Fibroblast of upper back skin (primary cell): Measurements from ENCODE around the gene UTP11.

Experiments used
- DNase-seq: peaks from one replicate; pipeline ENCODE4 v3.0.0-alpha.2; 2013

The UTP11 gene

DNA sequence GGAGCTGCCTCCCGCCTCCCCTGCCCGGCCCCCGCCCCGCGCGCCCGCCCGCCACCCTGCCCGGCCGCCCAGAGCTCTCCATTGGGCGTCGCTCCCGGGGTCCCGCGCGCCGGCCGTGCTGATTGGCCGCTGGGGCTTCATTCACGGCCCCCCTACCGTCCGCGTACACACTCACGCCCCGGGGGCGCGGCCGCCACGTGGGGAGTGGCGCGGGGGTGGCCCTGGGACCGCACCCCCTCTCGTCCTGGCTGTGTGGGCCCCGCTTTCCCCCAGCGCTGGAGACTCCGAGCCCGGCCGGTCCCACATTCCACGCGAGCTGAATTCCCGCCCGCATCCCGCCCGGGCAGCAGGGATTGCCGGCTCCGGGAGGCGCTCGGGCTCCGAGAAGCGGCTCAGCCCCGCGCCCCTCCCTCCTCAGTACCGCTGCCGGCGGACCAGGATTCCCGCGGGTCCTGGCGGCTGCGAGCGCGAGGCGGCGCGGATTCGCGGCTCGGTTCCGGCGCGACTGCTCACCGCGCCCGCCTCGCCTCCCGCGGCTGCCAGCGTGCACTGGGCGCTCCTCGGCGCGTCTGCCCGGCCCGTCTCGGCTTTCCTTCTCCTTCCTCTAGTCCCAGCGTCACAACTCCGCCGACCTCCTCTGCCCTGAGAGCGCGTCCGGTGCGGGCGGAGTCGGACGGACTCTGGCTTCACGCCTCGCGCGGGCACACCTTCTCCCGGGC lies 34.5 kb downstream of the UTP11 start:
- peak; percentile 80 for DNase-seq

DNA sequence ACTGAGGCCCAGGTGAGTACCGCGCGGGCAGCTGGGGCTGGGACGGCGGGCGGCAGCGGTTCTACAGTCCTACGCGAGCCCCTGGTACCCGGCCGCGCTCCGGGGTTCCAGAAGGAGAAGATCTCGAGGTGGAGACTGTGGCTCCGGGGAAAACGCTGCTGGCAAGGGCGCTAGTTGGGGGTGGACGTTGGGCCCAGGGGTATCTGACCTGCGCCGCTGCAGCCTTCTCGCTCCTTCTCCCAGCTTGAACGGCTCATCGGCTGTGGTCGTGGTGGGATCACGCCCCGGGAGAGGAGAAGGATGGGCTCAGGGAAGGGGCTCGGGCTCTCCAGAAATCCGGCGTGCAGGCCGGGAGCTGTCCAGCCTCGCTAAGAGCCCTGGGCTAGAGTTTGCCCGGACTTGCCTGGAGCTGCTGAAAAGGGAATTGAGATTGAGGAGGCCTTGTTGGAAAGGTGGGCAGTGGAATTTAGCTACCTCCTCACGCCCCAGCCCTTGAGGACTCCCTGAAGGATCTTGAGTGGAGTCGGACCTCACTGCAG lies 35.1 kb downstream of the UTP11 start:
- peak; percentile 21 for DNase-seq

DNA sequence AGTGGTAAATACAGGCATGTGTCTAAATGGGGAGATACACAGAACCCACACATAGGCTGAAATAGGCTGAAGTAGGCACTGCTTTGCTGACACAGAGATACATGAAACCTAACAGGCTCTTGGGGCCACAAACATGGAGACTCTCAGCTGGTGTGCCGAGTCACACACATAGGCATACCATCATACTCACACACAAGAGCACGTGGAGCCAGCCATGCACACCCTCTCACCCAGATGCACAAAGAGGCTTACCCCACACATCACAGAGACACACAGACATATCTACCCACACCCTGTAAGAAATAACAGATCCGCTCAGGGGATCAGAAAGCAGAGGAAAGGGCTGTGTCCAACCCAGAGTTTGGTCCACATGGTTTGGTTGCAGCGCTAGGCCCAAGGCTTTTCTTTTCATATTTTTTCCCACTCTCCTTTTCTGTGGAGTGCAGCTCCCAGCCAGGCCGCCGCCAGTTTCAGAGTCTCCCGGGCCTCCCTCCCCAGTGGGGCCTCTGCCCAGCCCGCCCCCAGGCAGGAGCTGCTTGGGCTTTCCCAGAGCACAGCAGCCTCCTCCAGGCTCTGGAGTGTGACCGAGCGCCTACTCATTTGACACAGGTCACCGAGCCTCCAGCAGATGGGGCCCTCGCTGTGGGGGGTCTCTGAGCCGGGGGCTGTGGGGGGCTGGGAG lies 38.0 kb downstream of the UTP11 start:
- no peak for DNase-seq

DNA sequence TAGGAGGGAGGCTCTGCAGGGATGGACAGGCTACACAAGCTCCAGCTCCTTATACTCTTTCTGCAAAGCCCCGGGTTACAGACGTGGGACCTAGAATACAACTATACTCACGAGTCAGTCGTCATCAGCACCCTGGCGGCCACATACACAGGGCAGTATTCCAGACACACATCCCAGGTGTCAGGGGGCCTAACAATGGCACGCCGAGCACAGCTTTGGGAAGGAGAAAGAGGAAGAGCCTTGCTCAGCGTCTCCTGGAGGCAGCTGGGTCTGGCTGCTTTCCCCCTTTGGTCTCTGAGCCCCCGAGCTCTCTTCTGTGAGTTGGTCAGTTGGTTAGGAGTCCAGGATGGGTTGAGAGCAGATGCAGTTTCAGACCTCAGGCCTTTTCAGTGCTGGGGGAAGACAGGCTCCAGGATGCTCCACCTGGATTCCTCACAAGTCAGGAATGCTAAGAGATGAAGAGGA lies 38.6 kb downstream of the UTP11 start:
- no peak for DNase-seq

DNA sequence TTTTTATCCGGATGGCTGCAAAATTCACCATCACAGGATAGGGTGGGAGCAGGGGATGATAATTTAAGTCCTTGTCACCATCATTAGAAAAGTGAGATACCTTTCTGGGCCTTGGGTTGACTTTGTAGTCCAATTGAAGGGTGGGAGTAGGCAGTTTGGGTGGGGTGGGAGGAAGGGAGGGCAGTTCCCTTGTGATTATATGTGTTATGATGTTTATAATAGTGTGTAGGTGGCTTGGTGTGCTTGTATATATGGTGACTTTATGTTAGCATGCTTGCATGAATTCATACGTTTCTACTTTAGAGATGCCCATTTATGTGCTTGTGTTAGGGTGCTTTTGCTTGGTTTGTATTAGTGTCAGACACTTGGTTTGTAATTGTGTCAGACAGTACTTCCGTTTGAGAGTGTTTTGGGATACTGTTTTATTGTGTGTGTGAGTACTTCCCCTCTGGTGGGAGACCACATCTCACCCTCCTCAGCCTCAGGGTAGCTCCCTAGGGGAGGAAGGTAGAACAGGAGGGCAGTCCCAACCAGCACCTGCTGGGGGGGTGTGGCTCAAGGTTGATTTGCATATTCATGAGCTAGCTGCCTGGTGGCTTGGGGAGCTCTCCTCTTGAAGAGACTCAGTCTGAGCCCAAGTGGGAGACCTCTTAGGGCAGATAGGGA lies 40.3 kb downstream of the UTP11 start:
- DNase-seq: no peak

DNA sequence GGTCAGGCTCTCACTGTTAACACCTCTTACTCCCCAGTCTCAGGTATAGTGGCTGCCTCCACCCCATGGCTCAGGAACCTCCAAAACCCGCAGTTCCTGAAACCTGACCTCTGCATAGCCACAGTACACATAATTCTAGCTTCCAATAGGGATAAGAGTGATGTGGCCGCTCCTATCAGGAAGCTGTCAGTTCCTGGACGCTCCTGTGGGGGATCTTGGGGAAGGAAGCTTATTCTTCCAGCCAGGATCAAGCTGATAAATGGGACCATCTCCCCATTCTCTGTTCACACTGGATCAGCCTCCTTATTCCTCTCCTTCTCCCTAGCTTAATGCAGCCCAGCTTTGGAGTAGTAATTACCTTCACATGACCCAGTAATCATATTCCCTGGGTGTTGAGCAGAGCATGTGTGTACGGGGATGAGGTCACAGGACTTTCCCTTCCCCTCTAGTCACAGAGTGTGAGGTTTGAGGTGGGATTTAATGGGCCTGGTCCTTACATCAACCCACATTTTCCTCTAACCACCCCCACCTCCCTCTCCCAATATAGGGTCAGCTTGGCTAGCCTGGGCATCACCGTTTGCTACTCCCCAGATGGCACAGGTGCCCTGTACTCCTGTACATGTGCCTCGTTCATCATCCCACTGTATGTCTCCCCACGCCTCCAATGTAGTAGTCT lies 41.0 kb downstream of the UTP11 start:
- no peak for DNase-seq

DNA sequence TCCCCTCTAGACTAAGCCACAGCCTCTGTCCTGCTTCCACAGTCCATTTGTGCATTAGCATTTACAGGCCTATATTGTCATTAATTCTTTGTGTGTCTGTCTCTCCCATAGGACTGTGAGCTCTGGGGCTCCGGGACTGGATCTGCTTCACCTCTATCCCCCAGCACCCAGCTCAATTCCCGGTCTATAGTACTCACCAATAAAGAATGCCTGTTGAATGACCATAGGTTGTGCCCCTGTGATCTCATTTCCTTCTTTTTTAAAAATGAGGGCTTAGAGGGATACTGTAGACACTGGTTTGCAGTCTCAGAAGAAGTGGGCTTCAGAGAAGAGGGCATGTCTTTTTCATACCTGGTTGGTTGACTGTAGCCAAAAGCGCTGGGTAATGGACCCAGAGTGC lies 42.9 kb downstream of the UTP11 start:
- no peak for DNase-seq

DNA sequence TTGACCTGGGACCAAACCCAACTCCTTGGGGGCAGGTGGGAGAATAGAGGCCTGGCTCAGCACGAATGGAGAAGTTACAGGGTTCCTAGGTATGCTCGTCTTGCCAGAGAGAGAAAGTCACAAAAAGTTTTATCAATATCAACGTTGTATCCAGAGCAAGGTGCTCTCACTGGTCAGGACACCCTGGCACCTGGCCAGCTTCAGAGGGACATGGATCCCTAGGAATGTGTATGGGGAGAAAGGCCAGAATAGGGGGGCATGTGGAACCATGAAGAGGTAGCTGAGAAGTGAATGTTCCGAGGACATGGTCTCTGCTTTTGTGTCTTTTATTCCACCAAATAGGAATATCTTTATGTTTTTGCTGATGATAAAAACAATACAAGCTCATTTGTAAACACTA lies 43.4 kb downstream of the UTP11 start:
- DNase-seq: no peak

DNA sequence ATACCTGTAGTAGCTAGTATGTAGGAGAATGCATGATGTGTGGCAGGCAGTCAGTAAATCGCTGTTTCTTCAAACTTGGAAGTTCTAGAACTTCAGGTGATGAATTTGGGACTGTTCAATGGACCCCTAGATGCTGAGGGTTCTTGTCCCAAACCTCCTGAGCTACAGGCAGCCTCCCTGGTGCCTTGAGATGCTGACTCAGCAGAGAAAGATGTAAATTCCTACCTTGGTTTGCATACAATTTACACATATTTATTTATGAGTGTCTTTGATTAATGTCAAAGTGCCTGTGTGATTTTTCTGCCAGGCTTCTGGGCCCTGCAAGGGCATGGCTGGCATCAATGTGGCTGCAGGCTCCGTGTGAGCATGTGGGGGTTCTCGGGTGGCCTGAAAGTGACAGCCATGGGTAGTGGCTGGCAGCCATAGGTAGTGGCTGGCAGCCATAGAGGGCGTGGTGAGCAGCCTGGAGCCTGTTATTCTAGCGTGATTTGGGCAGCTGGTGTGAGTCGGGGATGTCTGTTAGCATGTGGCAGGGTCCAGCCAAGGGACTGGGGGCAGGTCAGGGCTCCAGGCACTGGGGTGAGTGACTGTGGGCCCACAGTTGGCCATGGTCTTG lies 47.2 kb downstream of the UTP11 start:
- no peak for DNase-seq

DNA sequence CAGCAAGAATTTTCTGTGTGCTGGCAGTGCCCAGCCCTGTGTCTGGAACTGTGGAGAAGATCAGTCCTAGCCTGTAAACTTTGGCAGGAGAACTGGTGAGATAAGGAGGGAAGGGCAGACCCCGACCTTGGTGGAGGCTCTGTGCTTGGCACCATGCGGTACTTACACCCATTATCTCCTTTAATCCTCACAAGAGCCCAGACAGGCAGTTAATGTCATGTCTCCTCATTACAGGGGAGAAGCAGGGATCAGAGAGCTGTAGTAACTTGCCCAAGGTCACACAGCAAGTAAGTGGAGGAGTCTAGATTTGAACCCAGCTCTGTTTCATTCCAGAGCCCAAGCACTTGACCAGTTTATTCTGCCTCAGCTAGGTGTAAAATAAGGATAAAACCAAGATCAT lies 48.0 kb downstream of the UTP11 start:
- no peak for DNase-seq

DNA sequence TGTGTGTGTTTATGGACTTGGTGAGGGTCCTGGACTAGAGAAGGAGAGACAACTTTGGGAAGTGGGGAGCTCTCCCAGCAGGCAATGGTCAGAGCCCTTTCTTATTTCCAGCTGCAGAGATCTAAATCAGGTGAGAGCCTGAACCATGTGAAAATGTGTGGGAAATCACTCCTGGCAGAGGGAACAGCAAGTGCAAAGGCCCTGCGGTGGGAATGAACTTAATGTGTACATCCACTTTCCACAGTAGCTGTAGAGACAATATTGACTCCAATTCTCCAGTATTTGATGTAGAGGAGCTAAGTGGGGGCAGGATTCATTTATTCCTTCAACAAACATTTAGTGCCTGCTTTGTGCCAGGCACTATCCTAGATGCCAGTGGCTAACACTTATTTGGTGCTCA lies 48.8 kb downstream of the UTP11 start:
- DNase-seq: no peak

DNA sequence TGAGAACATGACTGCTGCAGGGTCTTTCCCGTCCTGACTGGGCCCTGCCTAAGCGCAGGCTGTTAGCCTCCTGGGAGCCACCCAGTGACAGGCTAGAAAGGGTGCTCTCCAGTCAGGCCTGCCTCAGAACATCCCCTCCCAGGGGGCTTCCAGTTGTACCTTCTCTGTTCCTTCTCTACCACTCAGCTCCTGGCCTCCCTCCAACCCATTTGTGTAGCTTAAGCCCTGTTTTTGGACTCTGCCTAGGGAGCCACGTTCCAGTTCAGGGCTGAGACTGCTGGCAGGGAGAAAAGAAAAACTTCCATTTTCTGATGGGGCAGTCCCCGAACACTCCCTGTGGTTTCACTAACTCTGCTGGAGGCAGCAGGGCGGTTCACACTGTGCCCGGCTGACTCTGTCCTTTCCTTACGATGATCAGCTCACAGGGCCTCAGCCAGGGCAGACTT lies 49.4 kb downstream of the UTP11 start:
- no peak for DNase-seq

DNA sequence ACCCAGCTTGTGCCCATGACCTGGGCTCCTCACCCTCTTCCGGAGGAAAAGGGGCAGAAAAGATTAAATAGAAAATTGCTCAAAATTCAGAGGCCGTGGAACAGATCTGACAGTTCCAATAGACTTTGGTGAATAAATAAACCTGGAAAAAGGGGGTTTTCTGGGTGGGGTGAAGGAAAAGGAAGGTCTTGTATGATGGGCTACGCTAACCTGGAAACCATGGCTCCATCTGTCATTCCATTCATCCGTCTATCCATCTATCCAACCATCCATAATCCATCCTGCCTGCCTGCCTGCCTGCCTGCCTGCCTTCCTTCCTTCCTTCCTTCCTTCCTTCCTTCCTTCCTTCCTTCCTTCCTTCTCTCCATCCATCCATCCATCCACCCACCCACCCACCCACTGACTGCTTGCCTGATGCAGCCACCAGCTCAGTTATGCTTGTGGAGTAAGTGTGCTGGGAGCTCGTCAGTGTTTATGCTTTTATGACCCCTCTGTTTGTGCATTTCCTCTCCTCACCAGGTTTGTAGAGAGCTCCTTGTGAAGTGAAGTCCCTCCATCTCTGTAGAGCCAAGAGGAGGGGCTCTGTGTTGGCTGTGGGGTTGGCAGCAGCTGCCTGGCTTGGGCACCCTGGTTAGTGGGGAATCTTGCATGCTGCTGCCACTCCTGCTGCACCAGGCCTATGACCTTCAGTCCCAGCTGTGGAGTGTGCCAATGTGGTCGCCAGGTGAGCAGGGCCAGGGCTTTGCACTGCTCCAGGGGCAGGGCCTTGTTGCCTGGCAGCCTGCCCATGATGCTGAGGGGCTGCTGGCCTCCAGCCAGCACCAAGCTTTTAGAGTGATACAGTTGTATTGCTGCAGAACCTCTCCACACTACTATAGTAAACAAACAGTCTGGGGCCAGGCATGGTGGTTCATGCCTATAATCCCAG lies 50.1 kb downstream of the UTP11 start:
- no peak for DNase-seq

DNA sequence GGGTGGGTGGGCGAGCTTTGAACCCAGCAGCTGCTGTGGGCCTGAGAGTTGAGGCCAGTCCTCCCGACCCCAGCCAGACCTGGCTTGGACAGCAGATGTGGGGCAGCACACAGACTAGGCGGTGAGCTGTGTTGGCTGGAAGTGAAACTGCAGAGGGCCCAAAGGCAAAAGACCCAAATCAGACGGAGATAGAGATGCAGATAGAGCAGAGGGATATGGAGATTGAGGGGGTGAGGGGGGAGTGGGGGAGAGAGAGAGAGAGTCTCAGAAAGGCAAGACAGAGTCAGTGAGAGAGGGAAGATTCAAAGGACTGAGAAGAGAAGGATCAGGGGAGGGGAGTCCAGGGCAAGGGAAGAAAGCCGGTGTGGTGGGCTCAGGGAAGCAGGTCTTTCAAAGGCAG lies 51.1 kb downstream of the UTP11 start:
- no peak for DNase-seq

DNA sequence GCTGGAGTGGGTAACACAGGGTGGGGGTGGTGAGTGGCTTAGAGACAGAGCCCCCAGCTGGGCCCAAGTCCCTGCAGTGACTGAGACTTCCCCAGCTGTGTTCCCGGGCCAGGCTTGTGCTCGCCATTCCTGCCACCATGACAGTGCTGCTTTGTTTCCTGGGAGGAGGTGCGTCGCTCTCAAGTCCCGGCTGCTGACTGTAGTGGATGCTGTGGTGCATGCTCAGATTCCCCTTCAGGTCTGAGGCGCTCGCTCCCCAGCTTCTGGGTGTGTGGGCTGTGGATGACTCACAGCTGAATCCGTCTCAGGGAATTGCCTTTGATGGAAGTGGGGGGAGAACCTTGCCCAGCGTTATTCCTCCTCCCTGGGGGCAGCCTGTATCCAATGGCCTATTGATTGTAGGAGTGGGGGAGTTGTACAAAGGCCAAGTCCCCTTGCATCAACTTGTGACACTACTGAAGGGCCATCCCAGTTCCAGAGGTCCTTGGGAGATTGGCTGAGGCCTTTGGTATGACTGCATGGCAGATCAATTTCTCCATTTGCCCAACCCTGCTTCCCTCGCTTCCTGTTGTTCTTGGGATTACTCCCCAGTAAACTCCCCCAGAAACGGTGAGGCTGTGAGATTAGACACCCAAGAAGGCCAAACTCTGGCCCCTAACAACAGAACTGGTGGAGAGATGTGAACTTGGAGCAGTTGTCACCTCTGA lies 51.8 kb downstream of the UTP11 start:
- peak; percentile 89 for DNase-seq

DNA sequence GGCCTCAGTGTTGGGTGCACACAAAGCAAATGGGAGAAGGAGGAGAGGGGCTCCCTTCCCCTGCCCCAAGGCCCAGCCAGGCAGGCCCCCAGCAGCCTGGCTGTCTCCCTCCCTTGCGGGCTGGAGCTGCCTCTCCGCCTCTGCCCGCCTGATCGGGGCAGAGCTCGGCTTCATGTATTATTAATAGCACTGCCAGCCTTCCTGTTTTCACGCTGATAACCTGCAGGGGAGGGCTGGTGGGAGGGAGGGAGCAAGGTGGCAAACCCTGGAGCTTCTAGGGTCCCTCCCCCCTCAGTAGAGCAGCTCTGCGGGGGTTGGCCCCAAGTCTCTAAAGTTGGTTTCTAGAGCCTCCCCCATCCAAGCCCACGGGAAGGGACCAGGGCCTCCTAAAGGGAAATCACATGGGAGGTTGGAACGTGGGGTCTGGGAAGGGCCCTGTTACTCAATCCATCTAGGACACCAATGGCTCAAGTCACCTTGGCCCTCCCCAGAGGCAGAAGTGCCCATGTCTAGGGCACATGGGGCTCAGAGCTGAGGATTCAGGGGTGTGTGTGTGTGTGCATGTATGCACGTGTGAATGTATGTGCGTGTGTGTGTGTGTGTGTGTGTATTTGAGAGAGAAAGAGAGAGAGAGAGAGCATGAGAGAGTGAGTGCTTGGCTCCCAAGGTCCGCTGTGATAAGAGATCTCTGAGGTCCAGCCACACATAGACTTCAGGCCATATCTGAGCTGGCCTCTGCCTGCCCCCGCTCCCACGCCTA lies 55.9 kb downstream of the UTP11 start:
- no peak for DNase-seq

DNA sequence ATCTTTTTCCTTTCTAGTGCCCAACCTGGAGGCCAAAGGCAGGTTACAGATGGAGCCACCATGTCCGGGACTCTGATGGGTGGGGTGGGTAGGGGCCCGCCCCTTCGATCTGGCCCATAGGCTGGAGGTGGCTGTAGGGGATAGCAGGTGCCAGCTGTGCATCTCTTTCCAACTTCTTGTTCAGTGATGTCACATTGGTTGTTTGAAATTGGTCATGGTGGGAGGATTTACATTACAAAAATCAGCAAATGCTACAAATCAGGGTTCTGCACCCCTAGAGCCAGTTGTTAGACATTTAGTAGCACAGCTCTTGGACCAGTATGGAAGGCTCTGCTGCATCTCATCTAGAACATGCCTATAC lies 56.4 kb downstream of the UTP11 start:
- DNase-seq: no peak

DNA sequence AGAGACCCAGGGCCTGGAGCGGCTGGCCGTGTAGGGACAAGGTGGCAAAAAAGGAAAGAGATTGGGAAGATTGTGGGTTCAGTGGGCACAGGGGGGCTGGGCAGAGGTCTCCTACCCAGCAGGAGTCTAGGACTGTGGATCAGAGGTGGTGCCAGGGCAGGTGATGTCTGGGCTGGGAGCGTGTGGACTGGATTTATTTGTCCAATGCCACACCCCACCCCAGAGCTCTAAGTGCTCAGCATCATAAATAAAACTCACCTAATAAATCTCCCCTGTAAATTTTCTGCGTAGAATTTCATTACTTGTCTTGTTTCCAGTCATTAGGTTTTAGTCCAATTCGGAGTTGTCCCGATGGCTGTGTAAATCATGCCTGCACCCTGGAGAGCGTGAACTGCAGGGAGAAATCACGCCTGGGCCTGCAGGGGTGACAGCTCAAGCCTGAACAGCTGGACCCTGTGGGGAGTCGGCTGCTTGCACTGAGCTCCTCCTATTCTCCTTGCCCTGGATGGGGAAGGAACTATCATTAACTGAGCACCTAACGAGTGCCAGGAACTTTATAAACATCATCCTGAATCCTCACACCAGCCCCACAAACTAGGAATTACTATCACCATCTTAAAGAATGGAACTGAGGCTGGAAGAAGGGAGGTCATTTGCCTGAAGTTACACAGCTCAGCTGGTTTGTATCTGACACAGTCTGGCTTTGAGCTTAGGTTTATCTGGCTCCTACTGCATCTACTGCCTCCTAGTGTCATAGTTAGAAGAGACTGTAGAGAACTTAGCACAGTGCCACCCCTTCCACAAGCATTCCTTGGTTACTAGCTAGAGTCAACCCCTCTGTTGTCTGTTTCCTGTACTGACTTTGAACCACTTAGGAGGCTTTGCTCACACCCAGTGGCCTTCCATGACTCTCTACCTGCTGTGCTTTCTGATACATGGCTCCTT lies 59.0 kb downstream of the UTP11 start:
- peak; percentile 28 for DNase-seq

DNA sequence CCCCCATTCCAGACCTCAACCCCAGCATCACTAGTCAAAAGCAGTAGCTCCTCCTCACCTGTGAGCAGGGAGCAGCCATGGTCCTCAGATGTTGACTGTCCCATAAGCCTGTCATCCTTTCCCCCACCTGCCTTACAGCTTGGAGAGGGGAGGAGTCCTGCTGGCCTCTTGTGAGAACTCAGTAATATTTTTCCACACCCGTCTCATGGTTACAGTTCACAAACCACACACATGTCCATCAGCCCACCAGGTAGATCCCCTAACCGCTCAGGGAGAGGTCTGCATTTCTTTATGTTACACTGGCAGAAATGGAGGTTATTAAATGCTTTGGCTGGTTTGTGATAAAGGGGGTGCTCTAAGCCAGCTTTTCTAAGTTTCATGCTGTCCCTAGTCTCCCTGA lies 60.3 kb downstream of the UTP11 start:
- DNase-seq: no peak
